Psoas muscle (tissue), 8 donors: ENCODE data around the gene APOBEC4. TPM values are rescaled to one million over a fixed set of nuclear protein-coding genes. Genes with fewer than 3 reads are reported as not detected.

ENCODE experiments used
- ATAC-seq, 4 donors: fragments of 200-7000 bp; cut with Tn5 transposase; one replicate each; pipeline ENCODE4 v1.9.1; 2020; ENCODE audit warnings: moderate library complexity in 3 of 4, mild to moderate bottlenecking in 2 of 4
- DNase-seq, 2 donors: peaks; one replicate each; pipeline ENCODE4 v3.0.0-alpha.2; 2020
- H3K27ac ChIP-seq: fragments of 200-600 bp; one replicate; pipeline ENCODE4 v1.8.0; 2022
- H3K27me3 ChIP-seq, 3 donors: fragments of 200-600 bp in 1 of 3; one replicate each; pipeline versions ENCODE4 v1.6.1 to v1.8.0; 2013 to 2022; ENCODE audit warnings: low read length in 2 of 3, mild to moderate bottlenecking in 2 of 3, moderate library complexity in 1 of 3; ENCODE audit not compliant: insufficient read depth in 3 of 3
- H3K36me3 ChIP-seq, 2 donors: fragments of 200-600 bp in 1 of 2; one replicate each; pipeline versions ENCODE4 v1.6.1 to v1.8.0; 2013 to 2022; ENCODE audit warnings: low read depth in 1 of 2, mild to moderate bottlenecking in 1 of 2, moderate library complexity in 1 of 2; ENCODE audit not compliant: insufficient read depth in 1 of 2
- H3K4me1 ChIP-seq: fragments of 200-600 bp; one replicate; pipeline ENCODE4 v1.8.0; 2022
- H3K4me3 ChIP-seq: fragments of 200-600 bp; one replicate; pipeline ENCODE4 v1.8.0; 2022; ENCODE audit warnings: mild to moderate bottlenecking
- H3K9me3 ChIP-seq: fragments of 200-600 bp; one replicate; pipeline ENCODE4 v1.8.0; 2022
- CTCF ChIP-seq: fragments of 200-600 bp; IDR thresholded peaks from one replicate; pipeline ENCODE4 v1.8.0; 2022; ENCODE audit warnings: antibody characterized with exemption
- WGBS, 3 donors: extraction: QIAGEN DNeasy Blood & Tissue Kit; methylation state at CpG; one replicate each; pipeline versions ENCODE4 v1.1.6 to v1.1.7; 2013; 5-methylcytosine and 5-hydroxymethylcytosine counted together
- intact Hi-C, 2 donors: fragments of 100-400 bp; cut with DNase I; formaldehyde crosslinking; loops; one replicate each; pipeline versions ENCODE4 v1.11.0 to v1.14.2; 2022
- polyA plus RNA-seq, 3 donors: library from polyadenylated mRNA; stranded (reverse); fragments of 200-250 nt; gene quantifications; one replicate each; pipeline ENCODE4 v1.2.3, GENCODE V29; 2013
- total RNA-seq, 4 donors: library from RNA; stranded (reverse); fragmentation: NEBNext Ultra II Directional in 2 of 4; extraction: Animal tissue kit (Norgen Biotek cat#: 25700) in 2 of 4; gene quantifications; one replicate each; pipeline versions ENCODE4 v1.2.1 to v1.2.4, GENCODE V29; 2021 to 2023
- donor health status: healthy with polysubstance abuse.
- donor health status: DM: no; HTN: no; CAD: no; lungs with moderate emphysema.
- donor health status: Bipolar disorder and iron deficiency.
- donor health status: healthy.
- donor health status: DM: yes; HTN: yes; CAD: no.
- donor health status: DM: no; HTN: no; CAD: no.
- donor health status: DM: no; HTN: no; CAD: no.
- donor health status: DM: yes; HTN: yes; CAD: no.

APOBEC4 gene
- total and polyA plus RNA-seq, 7 donors: not detected

- no peaks in the 10 kb centered on the region for H3K9me3 ChIP-seq
- no peaks in the 10 kb centered on the region for H3K4me1 ChIP-seq
- intact Hi-C loops: no loop called here
- no peak for ATAC-seq
- DNase-seq: no peak
- H3K27ac ChIP-seq: no peak overlapping the region
- TF ChIP-seq CTCF: no peak
- H3K4me3 ChIP-seq: no peak overlapping the region
- H3K27me3 ChIP-seq: no peaks in the 10 kb centered on the region
- no peaks in the 10 kb centered on the region for H3K36me3 ChIP-seq
Measured at GRCh38 chr1:183693521-183693920, 40.4 kb upstream of the APOBEC4 start.

- no peaks in the 10 kb centered on the region for H3K27me3 ChIP-seq
Measured at GRCh38 chr1:183689762-183690204, 36.7 kb upstream of the APOBEC4 start.

GRCh38 chr1:183688341-183689060, 35.4 kb upstream of the APOBEC4 start:
- DNase-seq (no peak), ATAC-seq (no peak)
- Histone ChIP-seq H3K27ac (no peak overlapping the region), H3K27me3 (no peaks in the 10 kb centered on the region), H3K9me3 (no peaks in the 10 kb centered on the region), H3K4me1 (no peaks in the 10 kb centered on the region), H3K4me3 (no peak overlapping the region), H3K36me3 (no peaks in the 10 kb centered on the region)
- no peak for TF ChIP-seq CTCF
- 54 to 71% (median 60%) methylated on average over 2 of the region's 2 CpGs for WGBS, 3 donors
- intact Hi-C loops: no loop called here

More at GRCh38 chr1:183689762-183690204, 36.7 kb upstream of the APOBEC4 start:
- Histone ChIP-seq H3K36me3 (no peaks in the 10 kb centered on the region), H3K9me3 (no peaks in the 10 kb centered on the region), H3K4me3 (no peak overlapping the region), H3K27ac (no peak overlapping the region), H3K4me1 (no peaks in the 10 kb centered on the region)
- intact Hi-C loops: no loop called here
- DNase-seq (no peak), ATAC-seq (no peak)
- no peak for TF ChIP-seq CTCF

GRCh38 chr1:183687546-183688304, 34.6 kb upstream of the APOBEC4 start:
- no peaks in the 10 kb centered on the region for H3K9me3 ChIP-seq
- H3K36me3 ChIP-seq: no peaks in the 10 kb centered on the region
- DNase-seq: no peak
- 89 to 90% (median 90%) methylated on average over 2 of the region's 2 CpGs for WGBS, 3 donors
- no peak for TF ChIP-seq CTCF
- no peak overlapping the region for H3K4me3 ChIP-seq
- H3K27ac ChIP-seq: no peak overlapping the region
- H3K4me1 ChIP-seq: no peaks in the 10 kb centered on the region
- ATAC-seq: no peak
- no peaks in the 10 kb centered on the region for H3K27me3 ChIP-seq
- intact Hi-C loops: no loop called here
